Smooth muscle cell (in vitro differentiated cells): ENCODE data around the gene IRS4. TPM values are rescaled to one million over a fixed set of nuclear protein-coding genes. Genes with fewer than 3 reads are reported as not detected.
A peak's percentile ranks its signal among the peaks of the same experiment; 100 is the strongest.

Source experiments
- DNase-seq: peaks from one replicate; lab custom pipeline; 2025; ENCODE audit not compliant: unreplicated experiment; lab: John Stamatoyannopoulos, UW
- H2AFZ ChIP-seq: fragments of 200-600 bp; sonication (generic); 2 replicates; pipeline ENCODE4 v1.6.0; 2016; ENCODE audit warnings: antibody characterized with exemption, low read depth, mild to moderate bottlenecking
- H3F3A ChIP-seq: fragments of 200-600 bp; sonication (generic); 2 replicates; pipeline ENCODE4 v1.6.0; 2017; ENCODE audit warnings: antibody characterized with exemption, low read depth
- H3K27ac ChIP-seq: fragments of 200-600 bp; sonication (generic); 2 replicates; pipeline ENCODE4 v1.5.1; 2016; ENCODE audit warnings: low read depth, mild to moderate bottlenecking
- H3K27me3 ChIP-seq: fragments of 200-600 bp; sonication (generic); 2 replicates; pipeline ENCODE4 v1.6.1; 2016; ENCODE audit warnings: low read depth, mild to moderate bottlenecking
- H3K36me3 ChIP-seq: fragments of 200-600 bp; sonication (generic); 2 replicates; pipeline ENCODE4 v1.5.1; 2016; ENCODE audit warnings: low read depth
- H3K4me1 ChIP-seq: fragments of 200-600 bp; sonication (generic); 2 replicates; pipeline ENCODE4 v1.5.1; 2016; ENCODE audit warnings: low read depth
- H3K4me2 ChIP-seq: fragments of 200-600 bp; sonication (generic); 2 replicates; pipeline ENCODE4 v1.6.0; 2016; ENCODE audit warnings: mild to moderate bottlenecking
- H3K4me3 ChIP-seq: fragments of 200-600 bp; sonication (generic); 2 replicates; pipeline ENCODE4 v1.5.1; 2016; ENCODE audit warnings: mild to moderate bottlenecking
- H3K79me2 ChIP-seq: fragments of 200-600 bp; sonication (generic); 2 replicates; pipeline ENCODE4 v1.6.0; 2016; ENCODE audit warnings: low read depth, mild to moderate bottlenecking
- H3K9ac ChIP-seq: fragments of 200-600 bp; sonication (generic); 2 replicates; pipeline ENCODE4 v1.6.0; 2016; ENCODE audit warnings: low read depth
- H3K9me3 ChIP-seq: fragments of 200-600 bp; sonication (generic); replicated peaks from 2 replicates; pipeline ENCODE4 v1.5.1; 2016; ENCODE audit warnings: low read depth
- H4K20me1 ChIP-seq: fragments of 200-600 bp; sonication (generic); 2 replicates; pipeline ENCODE4 v1.6.0; 2016; ENCODE audit warnings: low read depth
- WGBS: methylation state at CpG from one replicate; pipeline ENCODE4 v1.1.7; 2016; ENCODE audit warnings: low lambda C conversion rate; 5-methylcytosine and 5-hydroxymethylcytosine counted together
- polyA plus RNA-seq: library from polyadenylated mRNA; unstranded; fragments of >200 nt; fragmentation: Nextera tagmentation; extraction: Ambion mirVana; gene quantifications from 2 replicates; pipeline ENCODE4 v1.2.1, GENCODE V29; 2016
- total RNA-seq: library from RNA; depleted of rRNA; stranded (reverse); fragments of >200 nt; gene quantifications from 2 replicates; pipeline ENCODE4 v1.2.3, GENCODE V29; 2014
- TF ChIP-seq, protein P1 (sequence below): fragments of 200-600 bp; sonication (generic); IDR thresholded peaks from 2 replicates; pipeline ENCODE4 v1.5.1; 2017; ENCODE audit warnings: borderline replicate concordance, mild to moderate bottlenecking, antibody characterized with exemption; ENCODE audit not compliant: insufficient read depth, poor library complexity, severe bottlenecking

IRS4 gene
- total and polyA plus RNA-seq, 2 experiments from 2014 or later = 1.0 to 2.2 TPM

DNA sequence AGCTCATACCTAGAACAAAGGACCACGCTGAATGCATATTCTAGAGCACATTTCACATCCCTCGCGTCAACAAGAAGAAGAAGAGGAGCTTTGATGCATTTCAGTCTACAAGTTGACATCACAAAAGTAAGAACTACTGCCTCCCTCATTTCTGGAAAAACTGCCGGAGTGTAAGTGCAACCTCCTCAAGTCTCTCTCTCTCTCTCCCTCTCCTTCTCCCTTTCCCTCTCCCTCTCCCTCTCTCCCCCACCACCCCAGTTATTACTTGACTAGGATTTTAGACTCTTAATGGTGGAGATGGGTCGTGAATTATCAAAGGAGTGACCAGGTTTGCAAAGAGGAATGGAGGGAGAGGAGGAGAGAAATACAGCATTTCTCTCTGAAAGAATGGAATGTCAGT lies 1.4 kb upstream of the IRS4 start:
- Histone ChIP-seq H3K9ac (no peak overlapping the region), H3K27me3 (peaks cover 54% of the 10 kb centered on the region), H3K27ac (no peak overlapping the region), H3K9me3 (no peaks in the 10 kb centered on the region), H3K4me1 (peaks cover 28% of the 10 kb centered on the region), H3F3A (no peaks in the 10 kb centered on the region), H2AFZ (peak overlapping the region; percentile 3), H3K79me2 (no peaks in the 10 kb centered on the region), H4K20me1 (no peaks in the 10 kb centered on the region), H3K4me2 (peak overlapping the region; percentile 89), H3K36me3 (no peaks in the 10 kb centered on the region), H3K4me3 (no peak overlapping the region)
- TF ChIP-seq, protein P1, sequence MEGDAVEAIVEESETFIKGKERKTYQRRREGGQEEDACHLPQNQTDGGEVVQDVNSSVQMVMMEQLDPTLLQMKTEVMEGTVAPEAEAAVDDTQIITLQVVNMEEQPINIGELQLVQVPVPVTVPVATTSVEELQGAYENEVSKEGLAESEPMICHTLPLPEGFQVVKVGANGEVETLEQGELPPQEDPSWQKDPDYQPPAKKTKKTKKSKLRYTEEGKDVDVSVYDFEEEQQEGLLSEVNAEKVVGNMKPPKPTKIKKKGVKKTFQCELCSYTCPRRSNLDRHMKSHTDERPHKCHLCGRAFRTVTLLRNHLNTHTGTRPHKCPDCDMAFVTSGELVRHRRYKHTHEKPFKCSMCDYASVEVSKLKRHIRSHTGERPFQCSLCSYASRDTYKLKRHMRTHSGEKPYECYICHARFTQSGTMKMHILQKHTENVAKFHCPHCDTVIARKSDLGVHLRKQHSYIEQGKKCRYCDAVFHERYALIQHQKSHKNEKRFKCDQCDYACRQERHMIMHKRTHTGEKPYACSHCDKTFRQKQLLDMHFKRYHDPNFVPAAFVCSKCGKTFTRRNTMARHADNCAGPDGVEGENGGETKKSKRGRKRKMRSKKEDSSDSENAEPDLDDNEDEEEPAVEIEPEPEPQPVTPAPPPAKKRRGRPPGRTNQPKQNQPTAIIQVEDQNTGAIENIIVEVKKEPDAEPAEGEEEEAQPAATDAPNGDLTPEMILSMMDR = no peak
- WGBS = 35% methylated on average over 5 of the region's 5 CpGs
- no peak for DNase-seq

DNA sequence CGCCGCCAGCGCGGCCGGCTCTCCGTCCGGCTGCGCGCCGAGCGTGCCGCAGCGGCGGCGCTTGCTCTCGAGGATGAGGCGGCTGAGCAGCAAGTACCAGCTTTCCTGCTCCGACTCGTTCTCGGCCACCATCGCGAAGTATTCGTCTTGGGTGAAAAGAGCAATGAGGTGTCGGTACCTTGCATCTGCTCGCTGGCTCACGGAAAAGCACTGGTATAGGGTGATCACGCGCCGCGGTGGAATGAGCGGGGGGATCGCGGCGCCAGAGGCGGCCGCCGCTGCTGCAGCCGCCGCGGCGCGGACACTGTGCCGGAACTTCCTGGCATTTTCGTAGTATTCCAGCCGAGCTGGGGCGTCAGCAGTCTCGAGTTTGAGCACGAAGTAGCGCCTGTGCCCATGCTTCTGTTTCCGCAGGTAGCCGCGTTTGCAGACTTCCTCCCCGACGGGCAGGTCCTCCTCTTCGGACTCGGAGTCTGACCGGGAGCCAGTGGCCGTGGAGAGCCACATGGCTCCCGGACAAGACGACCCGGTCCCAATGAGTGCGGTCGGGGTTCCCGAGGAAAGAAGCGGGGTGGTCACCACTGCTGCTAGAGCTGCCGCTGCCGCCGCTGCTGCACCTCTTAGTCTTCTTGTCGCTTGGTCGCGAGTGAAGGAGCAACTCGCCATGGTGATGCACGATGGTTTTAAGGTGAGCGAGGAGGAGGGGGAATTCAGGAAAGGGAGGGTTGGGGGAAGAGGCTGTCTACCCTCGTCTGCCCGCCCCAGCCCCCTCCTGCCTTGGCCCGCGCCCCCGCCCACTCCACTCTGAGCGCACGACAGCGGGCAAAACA lies 469 bp downstream of the IRS4 start:
- H3F3A ChIP-seq = no peaks in the 10 kb centered on the region
- H2AFZ ChIP-seq = peak overlapping the region; percentile 77
- H3K9ac ChIP-seq = no peak overlapping the region
- peak overlapping the region; percentile 53 for H3K4me3 ChIP-seq
- peak overlapping the region; percentile 89 for H3K4me2 ChIP-seq
- no peaks in the 10 kb centered on the region for H3K9me3 ChIP-seq
- WGBS = 39% methylated on average over 74 of the region's 82 CpGs
- peaks cover 21% of the 10 kb centered on the region for H3K4me1 ChIP-seq
- TF ChIP-seq, protein P1 = no peak
- no peaks in the 10 kb centered on the region for H3K36me3 ChIP-seq
- no peaks in the 10 kb centered on the region for H4K20me1 ChIP-seq
- no peak overlapping the region for H3K27ac ChIP-seq
- peaks cover 73% of the 10 kb centered on the region for H3K27me3 ChIP-seq
- DNase-seq = no peak
- H3K79me2 ChIP-seq = no peaks in the 10 kb centered on the region

DNA sequence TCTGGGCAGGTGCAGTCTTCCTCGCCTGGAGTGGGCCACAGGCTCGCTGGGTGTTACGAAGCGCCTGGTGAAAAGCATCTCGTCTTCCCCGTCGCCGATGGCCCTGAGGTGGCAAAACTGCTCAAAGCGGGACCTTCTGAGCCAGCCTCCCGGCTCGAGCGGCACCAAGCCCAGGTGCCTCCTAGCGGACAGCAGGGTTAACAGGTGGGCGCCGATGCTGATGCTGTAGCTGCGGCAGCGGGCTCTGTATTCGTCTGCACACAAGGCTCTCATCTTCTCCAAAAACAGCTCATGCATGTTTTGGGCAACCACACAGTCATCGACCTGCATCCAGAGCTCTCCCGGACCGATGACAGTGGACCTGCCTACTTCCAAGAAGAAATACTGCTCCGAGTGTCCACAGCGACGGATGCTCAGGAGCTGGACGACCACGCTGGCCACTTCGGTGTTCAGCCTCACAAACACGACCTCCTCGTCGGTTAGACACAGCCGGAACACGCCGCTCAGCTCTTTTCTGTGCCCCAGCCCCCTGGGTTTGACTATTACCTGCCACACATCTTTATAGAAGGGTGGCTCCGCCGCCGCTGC lies 1.2 kb downstream of the IRS4 start:
- H3F3A ChIP-seq = no peaks in the 10 kb centered on the region
- H3K79me2 ChIP-seq = no peaks in the 10 kb centered on the region
- H3K4me1 ChIP-seq = peaks cover 19% of the 10 kb centered on the region
- WGBS = 49% methylated on average over 36 of the region's 36 CpGs
- peak overlapping the region; percentile 89 for H3K4me2 ChIP-seq
- H3K27ac ChIP-seq = no peak overlapping the region
- H3K9me3 ChIP-seq = no peaks in the 10 kb centered on the region
- no peak overlapping the region for H3K9ac ChIP-seq
- DNase-seq = no peak
- H3K27me3 ChIP-seq = peaks cover 80% of the 10 kb centered on the region
- no peaks in the 10 kb centered on the region for H4K20me1 ChIP-seq
- peak overlapping the region; percentile 77 for H2AFZ ChIP-seq
- no peaks in the 10 kb centered on the region for H3K36me3 ChIP-seq
- H3K4me3 ChIP-seq = peak overlapping the region; percentile 53
- TF ChIP-seq, protein P1 = peak; percentile 9
